Endothelial cell of umbilical vein (primary cell): Measurements from ENCODE around the gene SCGB1D2.

Source experiments
- CTCF ChIP-seq, 2 donors: IDR thresholded peaks; 1 replicate in 1 of 2; 2 replicates in 1 of 2; pipeline ENCODE4 v1.5.1; 2011; ENCODE audit warnings: low read length in 2 of 2, mild to moderate bottlenecking in 2 of 2, moderate library complexity in 2 of 2, control low read depth in 1 of 2, inconsistent platforms in 1 of 2, low read depth in 1 of 2; ENCODE audit not compliant: insufficient read depth in 1 of 2; ENCODE audit errors: extremely low read depth in 1 of 2
- POLR2AphosphoS5 ChIP-seq: IDR thresholded peaks from 2 replicates; pipeline ENCODE4 v1.6.1; 2012; ENCODE audit warnings: low read depth, mild to moderate bottlenecking, control low read depth, low read length, moderate library complexity; ENCODE audit not compliant: insufficient read depth

DNA sequence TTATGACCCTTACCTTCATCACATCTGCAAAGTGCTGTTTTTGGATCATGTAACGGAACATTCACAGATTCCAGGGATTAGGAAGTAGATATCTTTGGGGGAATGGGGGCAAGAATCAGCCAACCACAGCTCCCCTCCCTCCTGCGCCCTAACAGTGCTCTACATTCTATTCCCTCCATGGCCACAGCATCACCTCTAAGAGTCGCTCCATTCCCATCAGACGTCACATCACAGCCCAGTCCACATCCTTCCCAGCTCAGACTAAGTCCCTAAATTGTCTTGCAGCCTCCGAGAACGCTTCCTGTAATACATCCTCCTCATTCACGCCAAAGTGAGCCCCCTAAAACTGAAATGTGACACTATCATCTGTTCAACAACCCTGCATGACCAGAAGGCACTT, 46.1 kb upstream of the SCGB1D2 start:
- TF ChIP-seq CTCF (IDR thresholded peaks at IDR 0.05; ENCODE audit: extremely low read depth in 1 of 2, insufficient read depth in 1 of 2, low read depth in 1 of 2, low read length in 2 of 2) (no peak), POLR2AphosphoS5 (no peak)
